Pancreas (tissue), 10 donors: ENCODE measurements around the gene EMC1. TPM values are rescaled to one million over a fixed set of nuclear protein-coding genes. Genes with fewer than 3 reads are reported as not detected.
"Not testable (repeated sequence)": the region's sequence is repeated elsewhere in the genome, so short reads cannot be mapped to it uniquely, and the experiment has no call there.

Experiments used
- ATAC-seq, 4 donors: fragments of 200-7000 bp; cut with Tn5 transposase; one replicate each; pipeline versions ENCODE4 v1.8.0 to v1.9.1; 2020; ENCODE audit warnings: mild to moderate bottlenecking in 4 of 4, moderate library complexity in 4 of 4
- DNase-seq, 6 donors: peaks; one replicate each; pipeline ENCODE4 v3.0.0-alpha.2; 2020
- FAIRE-seq: peaks from 2 replicates; lab custom pipeline; 2012; peaks lifted over from hg19 to GRCh38; lab: Jason Lieb, UNC
- H3K27ac ChIP-seq, 4 donors: fragments of 200-600 bp; sonication (generic); 1 replicate in 3 of 4; 2 replicates in 1 of 4; pipeline versions ENCODE4 v1.5.0 to v1.8.0; 2020
- H3K27me3 ChIP-seq, 4 donors: fragments of 200-600 bp; one replicate each; pipeline ENCODE4 v1.8.0; 2021
- H3K36me3 ChIP-seq, 3 donors: fragments of 200-600 bp; sonication (generic) in 1 of 3; one replicate each; pipeline versions ENCODE4 v1.5.0 to v1.8.0; 2020 to 2021
- H3K4me1 ChIP-seq, 3 donors: fragments of 200-600 bp; one replicate each; pipeline ENCODE4 v1.8.0; 2021
- H3K4me3 ChIP-seq, 4 donors: fragments of 200-600 bp; sonication (generic) in 2 of 4; one replicate each; pipeline versions ENCODE4 v1.5.0 to v1.8.0; 2020 to 2021
- H3K9me3 ChIP-seq, 4 donors: fragments of 200-600 bp; one replicate each; pipeline ENCODE4 v1.8.0; 2021
- CTCF ChIP-seq, 4 donors: fragments of 200-600 bp; sonication (generic) in 3 of 4; IDR thresholded peaks; one replicate each; pipeline versions ENCODE4 v1.5.0 to v1.8.0; 2021; ENCODE audit warnings: antibody characterized with exemption in 4 of 4
- WGBS, 2 donors: extraction: QIAGEN DNeasy Blood & Tissue Kit; methylation state at CpG; one replicate each; pipeline ENCODE4 v1.1.7; 2013; 5-methylcytosine and 5-hydroxymethylcytosine counted together
- intact Hi-C, 3 donors: fragments of 100-400 bp; cut with DNase I; formaldehyde crosslinking; loops; one replicate each; pipeline versions ENCODE4 v1.11.1 to v1.14.2; 2022
- polyA plus RNA-seq, 2 donors: library from polyadenylated mRNA; stranded (reverse); fragments of 200-250 nt; gene quantifications; one replicate each; pipeline ENCODE4 v1.2.3, GENCODE V29; 2013
- total RNA-seq, 6 donors: library from RNA; stranded (reverse); fragmentation: NEBNext Ultra II Directional in 4 of 6; extraction: Animal tissue kit (Norgen Biotek cat#: 25700) in 4 of 6; gene quantifications; one replicate each; pipeline versions ENCODE4 v1.2.1 to v1.2.4, GENCODE V29; 2021 to 2023
- donor health status: healthy with polysubstance abuse.
- donor health status: DM: no; HTN: no; CAD: no; lungs with moderate emphysema.
- donor health status: DM: no; HTN: no; CAD: no.
- donor health status: control.
- donor health status: control.
- donor health status: Bipolar disorder and iron deficiency.
- donor health status: DM: yes; HTN: yes; CAD: no.
- donor health status: DM: no; HTN: no; CAD: no.
- donor health status: DM: no; HTN: no; CAD: no.
- donor health status: DM: yes; HTN: yes; CAD: no.

The EMC1 gene
- total and polyA plus RNA-seq, 8 donors, result 9.2 to 21.0 (median 14.8) TPM

GRCh38 chr1:19273106-19273843 is 22.0 kb upstream of the EMC1 start:
- 69 to 70% methylated on average over 22 of the region's 22 CpGs for WGBS, 2 donors
- no peaks in the 10 kb centered on the region for H3K27me3 ChIP-seq
- intact Hi-C loops, result no loop called here
- no peaks in the 10 kb centered on the region for H3K36me3 ChIP-seq
- DNase-seq (peak in 1 of 6 donors; percentile 41), ATAC-seq (peak in 3 of 4 donors; percentile 34 to 53 (median 41)), FAIRE-seq (no peak)
- H3K4me1 ChIP-seq, result peaks cover 0 to 10% (median 7%) of the 10 kb centered on the region in 3 donors
- H3K9me3 ChIP-seq, result no peaks in the 10 kb centered on the region
- H3K27ac ChIP-seq, result no peak overlapping the region
- no peak for TF ChIP-seq CTCF (IDR thresholded peaks at IDR 0.05)
- H3K4me3 ChIP-seq, result no peak overlapping the region

GRCh38 chr1:19272064-19272463 is 20.7 kb upstream of the EMC1 start:
- FAIRE-seq (no peak), ATAC-seq (no peak)

GRCh38 chr1:19270343-19270730 is 19.0 kb upstream of the EMC1 start:
- FAIRE-seq, H3K27me3 ChIP-seq, intact Hi-C loops, H3K9me3 ChIP-seq, H3K4me3 ChIP-seq, DNase-seq, H3K36me3 ChIP-seq, H3K4me1 ChIP-seq: not testable (repeated sequence)
- ATAC-seq, result peak; percentile 5 to 26 (median 18)
- peak overlapping the region in 2 of 4 donors; percentile 68 to 76 for H3K27ac ChIP-seq
- WGBS, 2 donors, result 66 to 75% methylated on average over 6 of the region's 6 CpGs

More at GRCh38 chr1:19272064-19272463, 20.7 kb upstream of the EMC1 start:
- Histone ChIP-seq H3K36me3 (no peaks in the 10 kb centered on the region), H3K27ac (no peak overlapping the region), H3K4me1 (peaks cover 0 to 10% (median 7%) of the 10 kb centered on the region in 3 donors), H3K27me3 (no peaks in the 10 kb centered on the region), H3K4me3 (no peak overlapping the region), H3K9me3 (no peaks in the 10 kb centered on the region)
- no peak for TF ChIP-seq CTCF (IDR thresholded peaks at IDR 0.05)
- no peak for DNase-seq
- intact Hi-C loops, result no loop called here

GRCh38 chr1:19269427-19270342 is 18.4 kb upstream of the EMC1 start:
- H3K4me3 ChIP-seq, H3K4me1 ChIP-seq, H3K9me3 ChIP-seq, FAIRE-seq, H3K36me3 ChIP-seq, intact Hi-C loops, H3K27me3 ChIP-seq, DNase-seq: not testable (repeated sequence)
- 59 to 64% methylated on average over 7 to 9 of the region's 9 CpGs for WGBS, 2 donors
- H3K27ac ChIP-seq, result peak overlapping the region in 2 of 4 donors; percentile 68 to 76
- peak; percentile 81 to 87 (median 86) for ATAC-seq

- H3K4me1 ChIP-seq, result peaks cover 0 to 10% (median 7%) of the 10 kb centered on the region in 3 donors
- H3K36me3 ChIP-seq, result peaks cover 0 to 4% (median 0%) of the 10 kb centered on the region in 3 donors
- WGBS, 2 donors, result 90 to 93% methylated on average over 11 of the region's 11 CpGs
- peak in 1 of 6 donors; percentile 29 for DNase-seq
- no peak for ATAC-seq
- no peak overlapping the region for H3K4me3 ChIP-seq
- no peaks in the 10 kb centered on the region for H3K9me3 ChIP-seq
- intact Hi-C loops, result no loop called here
- no peak for TF ChIP-seq CTCF (IDR thresholded peaks at IDR 0.05)
- no peak overlapping the region for H3K27ac ChIP-seq
- no peaks in the 10 kb centered on the region for H3K27me3 ChIP-seq
- no peak for FAIRE-seq
These were observed 17.1 kb upstream of the EMC1 start for GRCh38 chr1:19268445-19268844.
